GM18867 (cell line): ENCODE measurements around the gene SBNO2.

ENCODE experiments used
- ATAC-seq: cut with Tn5 transposase; IDR thresholded peaks from one replicate; pipeline ENCODE4 v1.9.1; 2021; ENCODE audit warnings: mild to moderate bottlenecking, moderate library complexity; ENCODE audit not compliant: unreplicated experiment

Gene SBNO2, protein sequence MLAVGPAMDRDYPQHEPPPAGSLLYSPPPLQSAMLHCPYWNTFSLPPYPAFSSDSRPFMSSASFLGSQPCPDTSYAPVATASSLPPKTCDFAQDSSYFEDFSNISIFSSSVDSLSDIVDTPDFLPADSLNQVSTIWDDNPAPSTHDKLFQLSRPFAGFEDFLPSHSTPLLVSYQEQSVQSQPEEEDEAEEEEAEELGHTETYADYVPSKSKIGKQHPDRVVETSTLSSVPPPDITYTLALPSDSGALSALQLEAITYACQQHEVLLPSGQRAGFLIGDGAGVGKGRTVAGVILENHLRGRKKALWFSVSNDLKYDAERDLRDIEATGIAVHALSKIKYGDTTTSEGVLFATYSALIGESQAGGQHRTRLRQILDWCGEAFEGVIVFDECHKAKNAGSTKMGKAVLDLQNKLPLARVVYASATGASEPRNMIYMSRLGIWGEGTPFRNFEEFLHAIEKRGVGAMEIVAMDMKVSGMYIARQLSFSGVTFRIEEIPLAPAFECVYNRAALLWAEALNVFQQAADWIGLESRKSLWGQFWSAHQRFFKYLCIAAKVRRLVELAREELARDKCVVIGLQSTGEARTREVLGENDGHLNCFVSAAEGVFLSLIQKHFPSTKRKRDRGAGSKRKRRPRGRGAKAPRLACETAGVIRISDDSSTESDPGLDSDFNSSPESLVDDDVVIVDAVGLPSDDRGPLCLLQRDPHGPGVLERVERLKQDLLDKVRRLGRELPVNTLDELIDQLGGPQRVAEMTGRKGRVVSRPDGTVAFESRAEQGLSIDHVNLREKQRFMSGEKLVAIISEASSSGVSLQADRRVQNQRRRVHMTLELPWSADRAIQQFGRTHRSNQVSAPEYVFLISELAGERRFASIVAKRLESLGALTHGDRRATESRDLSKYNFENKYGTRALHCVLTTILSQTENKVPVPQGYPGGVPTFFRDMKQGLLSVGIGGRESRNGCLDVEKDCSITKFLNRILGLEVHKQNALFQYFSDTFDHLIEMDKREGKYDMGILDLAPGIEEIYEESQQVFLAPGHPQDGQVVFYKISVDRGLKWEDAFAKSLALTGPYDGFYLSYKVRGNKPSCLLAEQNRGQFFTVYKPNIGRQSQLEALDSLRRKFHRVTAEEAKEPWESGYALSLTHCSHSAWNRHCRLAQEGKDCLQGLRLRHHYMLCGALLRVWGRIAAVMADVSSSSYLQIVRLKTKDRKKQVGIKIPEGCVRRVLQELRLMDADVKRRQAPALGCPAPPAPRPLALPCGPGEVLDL (N-terminal part only)

DNA sequence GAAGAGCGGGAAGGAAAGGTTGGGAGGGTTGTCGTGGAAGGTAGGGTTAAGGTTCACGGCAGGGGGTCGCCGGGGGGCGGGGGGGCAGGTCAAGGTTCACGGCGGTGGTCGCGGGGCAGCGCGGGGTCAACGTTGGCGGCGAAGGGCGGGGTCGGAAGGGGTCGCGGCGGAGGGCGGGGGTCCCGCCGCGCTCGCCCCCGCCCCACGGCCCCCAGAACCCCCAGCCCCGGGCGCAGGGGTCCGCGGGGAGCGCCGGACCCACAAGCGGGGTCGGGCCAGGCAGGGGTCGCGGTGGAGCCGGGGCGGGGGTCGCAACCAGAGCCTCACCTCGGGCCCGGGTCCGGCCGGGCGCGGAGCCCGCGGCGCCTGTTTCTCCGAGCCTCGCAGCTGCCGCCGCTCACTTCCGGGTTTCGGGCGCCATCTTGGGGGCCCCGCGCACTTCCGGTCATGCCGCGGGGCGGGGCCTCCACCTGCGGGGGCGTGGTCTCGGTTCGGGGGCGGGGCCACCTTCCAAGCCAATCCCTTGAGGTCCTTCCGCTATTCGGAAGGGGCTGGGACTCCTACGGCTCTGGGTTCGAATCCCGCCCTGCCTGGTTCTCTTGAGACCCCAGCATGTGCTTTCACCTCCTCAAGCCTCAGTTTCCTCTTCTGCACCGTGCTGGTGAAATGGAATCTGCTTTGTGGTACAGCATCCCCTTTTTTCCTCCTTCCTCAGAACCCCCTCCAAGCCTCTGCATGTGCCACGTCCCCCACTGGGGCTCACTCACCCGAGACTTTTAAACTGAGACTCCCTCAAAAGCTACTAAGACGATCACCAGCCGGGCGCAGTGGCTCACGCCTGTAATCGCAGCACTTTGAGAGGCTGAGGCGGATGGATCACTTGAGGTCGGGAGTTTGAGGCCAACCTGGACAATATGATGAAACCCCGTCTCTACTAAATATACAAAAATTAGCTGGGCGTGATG is at the start of gene SBNO2:
Gene SBNO2, minus strand, starts transcription at position 424 of the 965 bp plus-strand sequence. CDS start 19,992 bp downstream, outside the sequence.
- ATAC-seq, result peak; percentile 67

DNA sequence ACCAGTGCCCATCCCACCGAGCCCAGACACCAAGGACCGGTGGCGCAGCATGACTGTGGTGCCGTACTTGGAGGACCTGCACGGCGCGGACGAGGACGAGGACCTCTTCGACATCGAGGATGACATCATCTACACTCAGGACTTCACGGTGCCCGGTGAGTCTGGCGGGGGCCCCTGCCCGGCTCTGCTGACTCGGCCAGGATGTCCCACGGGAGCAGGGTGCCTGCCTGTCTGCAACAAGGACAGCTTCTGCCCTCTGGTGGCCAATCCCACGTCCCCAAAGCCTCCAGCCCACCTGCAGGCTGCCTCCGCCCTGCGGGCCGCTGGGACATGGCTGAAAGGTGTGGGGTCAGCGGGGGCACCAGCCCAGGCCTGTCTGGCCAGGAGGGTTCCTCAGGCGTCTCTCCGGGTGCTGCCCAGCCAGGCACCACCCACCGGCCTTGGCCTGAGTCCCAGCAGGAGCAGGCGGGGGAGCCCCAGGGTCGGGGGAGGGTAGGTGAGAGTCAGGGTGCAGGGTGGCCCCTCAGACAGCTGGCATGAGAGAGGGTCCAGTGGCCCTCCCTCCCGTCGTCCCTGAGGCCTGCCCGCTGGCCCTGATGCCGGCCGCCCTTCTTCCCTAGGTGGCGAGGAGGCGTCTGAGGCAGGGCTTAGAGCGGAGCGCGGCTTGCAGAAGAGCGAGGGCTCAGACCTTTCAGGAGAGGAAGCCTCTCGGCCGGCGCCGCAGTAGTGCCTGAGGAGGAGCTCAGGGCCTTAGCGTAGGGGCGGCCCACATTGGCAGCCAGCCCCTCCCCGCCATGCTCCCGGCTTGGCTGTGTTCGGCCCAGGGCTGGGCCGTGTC is 49.2 kb upstream of the SBNO2 start:
- ATAC-seq, result no peak

DNA sequence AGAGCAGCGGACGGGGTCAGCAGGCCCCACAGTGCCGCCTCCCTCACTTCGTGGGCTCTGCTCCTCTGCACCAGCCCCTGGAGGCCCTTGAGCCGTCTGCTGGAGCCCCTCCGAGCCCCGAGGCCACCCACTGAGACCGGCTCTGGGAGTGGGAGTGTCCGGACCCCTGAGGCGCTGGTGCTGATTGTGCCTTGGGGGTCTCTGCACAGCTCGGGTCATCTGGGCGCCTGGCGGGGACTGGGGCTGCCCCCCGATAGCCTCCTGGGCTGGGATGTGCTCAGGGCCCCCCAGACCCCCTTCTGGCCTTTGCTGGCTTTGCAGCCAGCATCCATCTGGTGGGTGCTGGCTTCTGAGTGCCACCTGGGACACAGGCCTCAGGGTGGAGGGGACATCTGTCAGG is 48.3 kb upstream of the SBNO2 start:
- no peak for ATAC-seq

DNA sequence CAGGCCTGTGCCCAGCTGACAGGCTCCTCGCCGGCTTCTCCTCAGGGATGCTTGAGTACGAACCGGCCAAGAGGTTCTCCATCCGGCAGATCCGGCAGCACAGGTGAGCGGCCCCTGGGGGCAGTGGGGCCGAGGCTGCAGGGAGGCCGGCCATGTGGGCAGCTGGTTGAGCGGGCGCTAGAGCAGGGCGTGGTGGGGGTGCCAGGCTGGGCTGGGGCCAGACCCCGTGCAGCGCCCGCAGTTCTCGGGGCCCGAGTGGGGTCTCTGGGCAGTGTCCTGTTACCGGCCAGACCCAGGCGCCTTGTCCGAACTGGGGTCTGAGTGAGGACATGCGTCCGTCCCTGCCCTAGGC is 47.8 kb upstream of the SBNO2 start:
- no peak for ATAC-seq

DNA sequence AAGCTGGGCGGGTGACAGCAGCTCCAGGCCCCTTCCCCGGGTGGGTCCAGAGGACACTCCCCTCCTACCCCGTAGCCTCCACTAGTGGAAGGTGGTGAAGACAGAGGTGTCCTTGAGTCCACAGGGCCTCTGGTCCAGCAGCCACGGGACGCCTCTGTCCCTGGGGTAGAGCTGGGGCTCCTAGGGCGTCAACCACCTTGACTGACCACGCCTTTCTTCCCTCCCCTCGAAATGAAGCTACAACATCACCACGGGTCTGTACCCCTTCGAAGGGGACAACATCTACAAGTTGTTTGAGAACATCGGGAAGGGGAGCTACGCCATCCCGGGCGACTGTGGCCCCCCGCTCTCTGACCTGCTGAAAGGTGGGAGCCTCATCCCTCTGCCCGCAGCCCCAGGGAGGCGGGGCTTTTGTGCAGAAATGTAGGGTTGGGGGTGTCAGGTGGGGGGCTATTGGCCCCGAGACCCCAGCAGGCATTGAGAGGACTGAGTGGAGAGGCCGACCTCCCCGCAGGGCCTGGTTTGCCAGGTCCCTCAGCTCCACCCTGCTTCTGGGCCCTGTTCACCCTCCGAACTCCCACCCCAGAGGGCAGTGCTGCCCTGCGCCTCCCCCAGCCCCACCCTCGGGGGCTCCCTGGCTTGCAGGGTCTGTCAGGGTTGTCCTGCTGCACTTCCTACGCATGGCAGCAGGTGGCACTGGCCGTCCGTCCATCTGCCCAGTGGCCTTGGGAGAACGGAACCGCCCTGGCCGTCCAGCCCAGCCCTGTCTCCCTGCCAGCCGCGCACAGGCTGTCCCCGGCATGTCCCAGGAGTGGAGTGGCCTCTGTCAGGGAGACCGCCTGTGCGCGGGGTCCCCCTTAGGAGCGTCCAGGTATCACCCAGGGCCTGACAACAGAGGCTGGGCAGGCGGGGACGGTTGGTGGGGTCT is 47.2 kb upstream of the SBNO2 start:
- ATAC-seq, result no peak

DNA sequence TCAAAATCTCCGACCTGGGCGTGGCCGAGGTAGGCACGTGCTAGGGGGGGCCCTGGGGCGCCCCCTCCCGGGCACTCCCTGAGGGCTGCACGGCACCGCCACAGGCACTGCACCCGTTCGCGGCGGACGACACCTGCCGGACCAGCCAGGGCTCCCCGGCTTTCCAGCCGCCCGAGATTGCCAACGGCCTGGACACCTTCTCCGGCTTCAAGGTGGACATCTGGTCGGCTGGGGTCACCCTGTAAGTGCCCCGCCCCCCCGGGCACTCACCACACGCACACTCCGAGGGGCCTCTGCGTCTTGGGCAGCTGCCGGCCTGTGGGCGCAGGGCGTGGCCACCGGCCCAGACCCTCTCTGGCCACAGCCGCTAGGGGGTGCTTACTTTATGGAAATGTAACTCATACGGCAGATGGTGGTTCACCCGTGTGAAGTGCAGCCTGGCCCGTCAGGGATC is 46.4 kb upstream of the SBNO2 start:
- no peak for ATAC-seq

DNA sequence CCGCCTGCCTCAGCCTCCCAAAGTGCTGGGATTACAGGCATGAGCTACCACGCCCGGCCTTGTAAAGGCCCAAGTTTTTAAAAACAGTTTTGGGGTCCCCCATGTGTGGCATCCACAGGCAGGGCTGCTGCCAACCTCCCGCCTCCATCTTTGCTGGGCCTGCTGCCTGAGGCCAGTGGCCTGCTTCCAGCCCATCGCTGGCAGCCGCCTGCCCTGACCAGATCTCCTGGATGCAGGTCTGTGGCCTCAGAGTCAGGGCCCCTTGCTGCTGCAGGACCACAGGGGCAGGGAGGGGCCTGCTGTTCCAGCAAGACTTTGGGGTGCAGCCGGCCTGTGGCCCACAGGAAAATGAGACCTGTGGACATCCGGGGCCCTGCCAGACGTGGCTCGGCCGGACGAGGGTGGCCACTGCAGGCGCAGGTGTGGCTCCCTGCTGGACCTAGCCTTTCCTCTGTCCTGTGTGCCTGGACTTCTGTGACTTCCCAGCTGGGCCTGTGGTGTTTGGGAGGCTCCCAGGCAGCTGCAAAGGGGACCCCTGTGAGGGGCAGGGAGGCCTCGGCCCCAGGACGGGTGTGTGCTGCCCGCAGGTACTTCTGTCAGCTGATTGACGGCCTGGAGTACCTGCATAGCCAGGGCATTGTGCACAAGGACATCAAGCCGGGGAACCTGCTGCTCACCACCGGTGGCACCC is 45.9 kb upstream of the SBNO2 start:
- no peak for ATAC-seq

DNA sequence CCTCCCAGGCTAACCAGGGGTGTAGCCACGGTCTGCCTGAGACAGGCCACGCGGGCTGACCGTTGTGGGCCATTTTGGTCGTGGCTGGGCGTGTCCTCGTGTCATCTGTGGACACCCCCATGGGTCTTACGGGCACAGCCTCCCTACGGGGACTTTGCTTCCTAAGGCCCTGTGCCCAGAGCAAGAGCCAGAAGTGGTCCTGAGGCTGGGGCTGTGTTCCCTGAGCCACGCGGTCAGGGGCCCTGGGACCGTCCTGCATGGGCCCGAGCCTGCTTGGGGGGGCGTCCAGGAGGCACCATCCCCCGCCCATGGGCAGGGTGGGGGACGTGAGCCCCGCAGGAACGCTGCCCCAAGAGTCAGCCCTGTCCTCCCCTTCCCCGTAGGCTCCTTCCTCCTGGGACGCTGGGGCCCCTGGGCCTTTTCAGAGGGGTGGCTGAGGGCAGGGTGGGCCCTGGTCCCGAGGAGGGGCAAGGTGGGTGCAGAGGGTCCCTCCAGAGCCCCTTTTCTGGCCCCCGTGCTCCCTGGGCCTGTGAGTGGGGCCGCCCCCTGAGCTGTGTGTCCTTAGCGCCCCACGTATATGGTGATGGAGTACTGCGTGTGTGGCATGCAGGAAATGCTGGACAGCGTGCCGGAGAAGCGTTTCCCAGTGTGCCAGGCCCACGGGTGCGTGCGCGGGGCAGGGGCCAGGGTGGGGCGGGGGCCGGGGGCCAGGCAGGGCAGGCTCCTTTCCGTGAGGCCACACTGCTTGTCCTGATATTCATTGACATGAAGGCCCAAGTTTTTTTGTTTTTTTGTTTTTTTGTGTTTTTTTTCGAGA is 44.9 kb upstream of the SBNO2 start:
- ATAC-seq, result no peak

DNA sequence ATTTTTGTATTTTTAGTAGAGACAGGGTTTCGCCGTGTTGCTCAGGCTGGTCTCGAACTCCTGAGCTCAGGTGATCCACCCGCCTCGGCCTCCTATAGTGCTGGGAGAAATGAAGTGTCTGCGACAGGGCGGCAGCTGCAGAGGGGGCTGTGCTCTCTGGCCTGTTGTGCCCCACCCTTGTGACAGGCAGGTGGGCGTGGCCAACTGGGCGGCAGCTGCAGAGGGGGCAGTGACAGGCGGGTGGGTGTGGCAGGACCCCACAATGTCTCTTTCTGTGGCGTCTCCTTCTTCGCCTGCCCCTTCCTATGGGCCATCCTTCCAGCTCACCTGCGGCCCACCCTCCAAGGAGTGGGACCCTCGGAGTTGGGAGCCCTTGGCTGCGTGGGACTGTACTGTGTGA is 43.3 kb upstream of the SBNO2 start:
- ATAC-seq, result no peak

DNA sequence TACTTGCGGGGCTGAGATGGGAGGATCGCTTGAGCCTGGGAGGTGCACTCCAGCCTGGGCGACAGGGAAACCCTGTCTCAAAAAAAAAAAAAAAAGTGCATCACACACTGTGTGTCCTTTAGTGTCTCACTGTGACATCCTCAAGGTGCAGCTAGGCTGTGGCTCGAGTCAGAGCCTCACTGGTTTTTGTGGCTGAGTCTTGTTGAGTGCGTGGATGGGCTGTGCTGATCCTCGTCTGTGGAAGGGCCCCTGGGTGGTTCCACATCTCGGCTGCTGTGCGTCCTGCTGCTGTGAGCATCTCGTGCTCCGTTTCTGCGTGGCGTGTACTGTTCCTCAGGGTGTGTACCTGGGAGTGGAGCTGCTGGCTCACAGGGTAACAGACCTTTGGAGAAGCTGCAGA is 42.7 kb upstream of the SBNO2 start:
- no peak for ATAC-seq

DNA sequence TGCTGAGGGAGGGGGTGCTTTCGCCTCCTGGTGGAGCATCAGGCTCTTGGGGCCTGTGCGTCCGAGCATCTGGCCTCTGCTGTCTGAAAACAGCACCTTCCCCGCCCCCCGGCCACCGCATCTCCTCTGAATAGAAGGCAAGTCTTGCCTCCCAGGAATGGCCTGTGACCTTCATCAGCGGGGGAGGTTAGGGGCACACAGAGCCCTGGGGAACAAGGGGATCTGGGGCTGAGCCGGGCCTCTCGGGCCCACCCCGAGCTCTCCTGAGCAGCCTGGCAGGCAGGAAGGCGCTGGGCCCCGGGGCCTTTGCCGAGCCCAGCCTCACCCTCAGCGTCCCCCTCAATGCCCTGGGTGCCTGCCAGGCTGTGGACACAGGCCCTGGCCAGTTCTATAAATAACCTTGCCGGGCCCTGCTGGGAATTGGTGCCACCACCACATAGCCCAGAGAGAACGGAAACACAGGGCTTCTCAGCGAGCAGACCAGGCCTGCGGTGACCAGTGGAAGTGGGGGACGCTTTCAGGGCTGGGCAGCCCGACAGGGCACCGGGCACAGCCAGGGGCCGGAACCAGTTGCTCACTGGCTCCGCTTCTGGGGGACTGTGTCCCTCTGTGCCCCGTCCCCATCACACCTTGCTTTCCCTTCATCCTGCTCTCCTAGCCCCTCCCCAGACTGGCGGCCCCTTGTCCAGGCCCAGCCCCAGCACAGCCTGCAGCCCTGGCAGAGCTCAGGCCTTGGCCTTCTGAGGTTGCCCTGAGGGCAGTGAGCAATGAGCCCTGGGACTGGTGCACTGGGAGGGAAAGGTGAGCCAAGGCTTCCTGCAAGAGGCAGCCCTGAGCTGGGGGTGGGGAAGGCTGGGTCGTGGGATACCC is 41.0 kb upstream of the SBNO2 start:
- no peak for ATAC-seq

DNA sequence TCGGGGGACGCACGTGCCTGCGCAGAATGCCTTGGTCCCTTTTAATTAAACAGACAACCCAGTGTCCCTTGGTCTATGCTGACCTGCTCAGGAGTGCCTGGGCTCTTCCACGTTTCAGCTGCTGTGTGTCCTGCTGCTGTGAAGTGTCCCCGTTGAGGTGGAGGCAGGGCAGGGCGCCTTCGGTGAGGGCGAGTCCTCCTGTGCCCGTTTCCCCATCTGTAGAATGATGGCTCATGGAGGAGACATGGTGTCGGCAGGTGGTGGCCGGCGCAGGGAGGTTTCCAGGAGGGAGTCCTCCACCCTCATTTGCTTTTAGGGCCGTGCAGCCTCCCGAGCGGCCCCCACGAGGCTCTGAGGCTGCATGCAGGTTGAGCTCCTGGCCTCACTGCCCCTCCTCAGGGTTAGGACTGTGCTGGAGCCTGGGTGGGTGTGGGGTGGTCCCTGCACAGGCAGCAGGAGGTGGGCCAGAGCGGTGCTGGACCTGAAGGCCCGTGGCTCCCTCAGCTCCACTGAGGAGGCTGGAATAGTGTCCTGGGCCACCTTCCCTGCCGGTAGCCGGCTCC is 40.3 kb upstream of the SBNO2 start:
- ATAC-seq, result no peak

DNA sequence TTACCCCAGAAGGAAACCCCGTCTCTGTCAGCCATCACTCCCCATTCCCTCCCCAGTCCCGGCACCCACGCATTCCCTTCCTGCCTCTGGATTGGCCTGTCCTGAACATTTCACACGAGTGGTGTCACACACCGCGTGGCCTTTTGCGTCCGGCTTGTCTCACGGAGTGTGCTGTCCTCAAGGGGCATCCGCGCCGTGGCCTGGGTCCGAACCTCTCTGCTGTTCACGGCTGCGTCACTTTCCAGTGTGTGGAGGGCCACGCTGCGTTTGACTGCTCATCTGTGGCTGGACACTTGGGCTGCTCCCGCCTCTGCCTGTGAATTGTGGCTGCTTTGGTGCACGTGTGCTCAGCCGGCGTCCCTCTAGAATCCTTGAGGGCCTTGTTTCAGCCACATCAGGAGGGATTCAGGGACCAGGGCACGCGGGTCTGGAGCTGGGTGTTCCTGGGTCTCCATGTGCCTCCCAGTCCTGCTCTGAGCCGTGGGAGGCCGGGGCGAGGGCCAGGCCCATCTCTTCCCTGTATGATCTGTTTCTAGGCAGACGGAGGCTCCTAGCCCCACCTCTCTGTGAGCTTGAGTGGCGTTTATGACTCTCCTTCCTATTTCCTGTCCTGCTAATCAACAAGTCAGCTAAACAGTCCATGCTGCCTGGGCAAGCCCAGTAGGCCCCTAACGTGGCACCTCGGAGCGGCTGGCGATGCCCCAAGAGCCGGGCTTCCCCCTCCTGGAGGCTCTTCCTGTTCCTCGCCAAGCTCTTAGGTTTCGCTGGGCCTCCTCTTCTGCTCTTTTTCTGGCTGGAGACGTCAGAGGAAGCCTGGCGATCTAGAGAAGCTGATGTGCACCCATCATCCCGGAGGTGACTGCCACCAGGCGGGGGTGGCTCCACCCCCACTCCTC is 39.6 kb upstream of the SBNO2 start:
- no peak for ATAC-seq

DNA sequence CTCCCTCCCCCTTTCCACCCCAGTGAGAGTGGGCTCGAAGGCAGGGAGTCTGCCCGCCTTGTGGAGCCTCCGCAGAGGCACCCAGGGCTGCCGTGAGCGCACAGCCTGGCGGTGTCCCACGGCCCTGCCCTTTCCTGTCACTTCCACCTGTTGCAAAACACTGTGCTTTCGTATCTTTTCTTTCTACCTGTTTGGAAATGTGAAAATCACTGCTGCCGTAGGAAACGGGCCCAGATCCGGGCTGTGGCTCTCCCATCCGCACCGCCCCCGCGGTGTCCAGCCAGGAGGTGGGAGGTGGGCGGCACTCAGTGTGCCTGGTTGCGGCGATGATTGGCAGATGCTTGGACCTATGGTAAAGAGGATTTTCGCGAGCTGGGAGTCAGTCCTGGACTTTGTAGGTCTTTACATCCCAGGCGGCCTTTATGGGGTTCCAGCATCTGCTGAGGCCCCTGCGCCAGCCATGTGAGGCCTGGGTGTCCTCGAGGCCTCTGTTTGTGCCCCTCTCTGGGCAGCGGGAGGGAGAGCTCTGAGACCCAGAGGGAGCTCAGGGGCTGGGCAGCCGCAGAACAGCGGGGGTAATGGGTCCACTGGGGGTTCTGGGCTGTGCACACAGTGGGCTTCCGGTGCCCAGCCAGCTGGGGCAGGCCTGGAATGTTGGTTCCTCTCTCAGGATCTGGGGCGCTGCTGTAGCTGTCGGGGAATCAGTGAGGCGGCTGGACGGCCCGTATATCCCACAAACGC is 37.6 kb upstream of the SBNO2 start:
- ATAC-seq, result no peak
